HepG2 (cell line): ENCODE measurements around the gene CCNYL1. TPM values are rescaled to one million over a fixed set of nuclear protein-coding genes. Genes with fewer than 3 reads are reported as not detected.
A peak's percentile ranks its signal among the peaks of the same experiment; 100 is the strongest.

ENCODE experiments used
- GATAD1 ChIP-seq: IDR thresholded peaks from 2 replicates; pipeline ENCODE4 v1.6.1; 2016; ENCODE audit warnings: missing genetic modification reagents, missing compliant biosample characterization
- HNRNPLL ChIP-seq: fragments of 200-400 bp; formaldehyde crosslinking; IDR thresholded peaks from 2 replicates; pipeline ENCODE4 v1.6.1; 2017; ENCODE audit warnings: mild to moderate bottlenecking, low read depth, low read length; ENCODE audit not compliant: poor library complexity, severe bottlenecking
- KLF11 ChIP-seq: IDR thresholded peaks from 2 replicates; pipeline ENCODE4 v1.6.1; 2016; ENCODE audit warnings: missing compliant biosample characterization
- MBD4 ChIP-seq: IDR thresholded peaks from 2 replicates; pipeline ENCODE4 v1.6.1; 2012; ENCODE audit warnings: low read length, inconsistent platforms, borderline replicate concordance
- MED8 ChIP-seq: sonication (generic); formaldehyde crosslinking; IDR thresholded peaks from 2 replicates; pipeline ENCODE4 v1.8.1; 2023; ENCODE audit warnings: mild to moderate bottlenecking, missing genetic modification reagents; ENCODE audit not compliant: insufficient replicate concordance
- MTF2 ChIP-seq: sonication (generic); formaldehyde crosslinking; IDR thresholded peaks from 2 replicates; pipeline ENCODE4 v1.5.0; 2020; ENCODE audit warnings: missing genetic modification reagents, borderline replicate concordance
- MXI1 ChIP-seq: IDR thresholded peaks from 3 replicates; pipeline ENCODE4 v1.6.1; 2012; ENCODE audit warnings: low read depth, low read length, inconsistent platforms, borderline replicate concordance
- NFE2L2 ChIP-seq: fragments of 150-350 bp; IDR thresholded peaks from 2 replicates; pipeline ENCODE4 v1.6.1; 2014; ENCODE audit warnings: low read length
- NR2C2 ChIP-seq: sonication (generic); formaldehyde crosslinking; IDR thresholded peaks from 2 replicates; pipeline ENCODE4 v1.4.0; 2020; ENCODE audit warnings: missing genetic modification reagents, mild to moderate bottlenecking, moderate library complexity, borderline replicate concordance
- SAP130 ChIP-seq: IDR thresholded peaks from 2 replicates; pipeline ENCODE4 v1.6.1; 2016; ENCODE audit warnings: low read depth
- TAF1 ChIP-seq: sonication (generic); formaldehyde crosslinking; IDR thresholded peaks from 2 replicates; pipeline ENCODE4 v1.4.0; 2020; ENCODE audit warnings: missing genetic modification reagents
- U2AF2 ChIP-seq: fragments of 200-400 bp; formaldehyde crosslinking; IDR thresholded peaks from 2 replicates; pipeline ENCODE4 v1.6.1; 2017; ENCODE audit warnings: low read depth, mild to moderate bottlenecking, low read length
- ZFP36L2 ChIP-seq: sonication (generic); formaldehyde crosslinking; IDR thresholded peaks from 2 replicates; pipeline ENCODE4 v1.4.0; 2020; ENCODE audit warnings: missing genetic modification reagents
- ZFP62 ChIP-seq: sonication (generic); formaldehyde crosslinking; IDR thresholded peaks from 2 replicates; pipeline ENCODE4 v1.4.0; 2020; ENCODE audit warnings: missing genetic modification reagents
- ZNF138 ChIP-seq: sonication (generic); formaldehyde crosslinking; IDR thresholded peaks from 2 replicates; pipeline ENCODE4 v1.5.0; 2020; ENCODE audit warnings: mild to moderate bottlenecking, low read depth, missing genetic modification reagents
- ZNF530 ChIP-seq: sonication (generic); formaldehyde crosslinking; IDR thresholded peaks from 2 replicates; pipeline ENCODE4 v1.5.0; 2020; ENCODE audit warnings: low read depth, mild to moderate bottlenecking, missing genetic modification reagents
- ZNF550 ChIP-seq: sonication (generic); formaldehyde crosslinking; IDR thresholded peaks from 2 replicates; pipeline ENCODE4 v1.4.0; 2020; ENCODE audit warnings: mild to moderate bottlenecking, missing genetic modification reagents, borderline replicate concordance
- ZSCAN9 ChIP-seq: IDR thresholded peaks from 2 replicates; pipeline ENCODE4 v1.6.1; 2016; ENCODE audit warnings: borderline replicate concordance
- polyA plus RNA-seq, 8 experiments: library from polyadenylated mRNA; depleted of rRNA in 3 of 8; stranded (reverse) in 7 of 8; unstranded in 1 of 8; fragments of >200 nt; fragmentation: Illumina TruSeq in 4 of 8; extraction: Trizol in 4 of 8; gene quantifications; 2 replicates each; pipeline versions ENCODE4 v1.2.1 to v1.2.3, GENCODE V29; 2011 to 2016; ENCODE audit warnings: low read depth in 4 of 8, missing spikeins in 1 of 8, mixed read lengths in 1 of 8; ENCODE audit not compliant: insufficient read depth in 1 of 8
- total RNA-seq, 5 experiments: library from RNA; depleted of rRNA; stranded (reverse); fragments of >200 nt; fragmentation: Illumina TruSeq; extraction: Trizol; gene quantifications; 2 replicates each; pipeline ENCODE4 v1.2.3, GENCODE V29; 2016; ENCODE audit warnings: low read depth in 1 of 5
- TF ChIP-seq, protein P1 (sequence below): sonication (generic); formaldehyde crosslinking; IDR thresholded peaks from 2 replicates; pipeline ENCODE4 v1.4.0; 2020; ENCODE audit warnings: missing genetic modification reagents, borderline replicate concordance
- TF ChIP-seq, protein P2 (sequence below): sonication (generic); formaldehyde crosslinking; IDR thresholded peaks from 2 replicates; pipeline ENCODE4 v1.4.0; 2020; ENCODE audit warnings: mild to moderate bottlenecking, missing genetic modification reagents
- TF ChIP-seq, protein P3 (sequence below): sonication (generic); formaldehyde crosslinking; IDR thresholded peaks from 2 replicates; pipeline ENCODE4 v1.8.0; 2022; ENCODE audit warnings: missing genetic modification reagents, low read depth, mild to moderate bottlenecking, borderline replicate concordance
- TF ChIP-seq, protein P4 (sequence below): sonication (generic); formaldehyde crosslinking; conservative IDR thresholded peaks from 2 replicates; pipeline ENCODE4 v1.8.0; 2022; ENCODE audit warnings: missing genetic modification reagents

Gene CCNYL1
- total and polyA plus RNA-seq, 2 of the 13 experiments (the other 11 are each of a cell fraction or from before 2014, with no cell fraction given): 12.5 to 16.2 TPM

DNA sequence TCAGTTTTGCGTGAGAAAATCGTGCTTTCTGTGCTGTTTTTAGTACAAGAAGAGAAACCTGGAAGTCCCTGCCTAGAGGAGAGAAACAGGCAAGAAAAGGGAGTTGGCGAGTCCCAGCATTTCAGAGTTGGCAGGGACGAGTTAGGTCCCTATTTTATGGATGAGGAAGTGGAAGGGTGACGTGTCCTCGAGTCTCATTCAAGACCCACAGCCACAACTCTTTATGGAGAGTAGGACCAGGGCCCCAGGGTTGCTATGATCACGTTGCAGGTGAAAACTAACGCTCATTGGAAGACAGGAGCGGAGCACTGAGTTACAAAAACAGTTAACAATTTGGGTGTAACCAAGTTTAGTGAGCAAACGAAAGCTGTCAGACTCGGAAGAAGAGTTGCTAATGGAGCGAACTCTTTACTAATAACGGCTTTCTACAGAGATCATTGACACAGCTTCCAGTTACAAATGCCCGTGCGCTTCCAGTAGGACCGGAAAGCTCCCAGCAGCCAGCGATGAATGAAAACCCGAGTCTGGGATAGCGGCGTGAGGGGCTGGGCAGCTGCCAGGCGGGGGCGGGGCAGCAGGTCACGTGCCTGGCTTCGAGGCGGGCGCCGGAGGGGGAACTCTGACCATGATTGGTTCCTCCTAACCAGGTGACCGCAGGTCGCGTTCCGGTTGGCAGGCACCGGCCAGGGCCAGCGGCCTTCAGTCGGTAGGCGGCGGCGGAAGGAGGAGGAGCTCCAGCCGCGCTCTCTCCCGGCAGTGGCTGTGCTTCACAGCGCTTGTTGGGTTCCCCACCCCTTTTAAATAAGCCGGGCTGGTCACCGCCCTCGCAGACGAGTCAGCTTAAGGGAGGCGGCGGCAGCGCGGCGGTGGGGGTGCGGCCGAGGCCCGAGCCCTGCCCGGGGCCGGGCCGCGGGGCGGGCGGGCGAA lies at the start of gene CCNYL1 (continued):
- TF ChIP-seq, protein P1, sequence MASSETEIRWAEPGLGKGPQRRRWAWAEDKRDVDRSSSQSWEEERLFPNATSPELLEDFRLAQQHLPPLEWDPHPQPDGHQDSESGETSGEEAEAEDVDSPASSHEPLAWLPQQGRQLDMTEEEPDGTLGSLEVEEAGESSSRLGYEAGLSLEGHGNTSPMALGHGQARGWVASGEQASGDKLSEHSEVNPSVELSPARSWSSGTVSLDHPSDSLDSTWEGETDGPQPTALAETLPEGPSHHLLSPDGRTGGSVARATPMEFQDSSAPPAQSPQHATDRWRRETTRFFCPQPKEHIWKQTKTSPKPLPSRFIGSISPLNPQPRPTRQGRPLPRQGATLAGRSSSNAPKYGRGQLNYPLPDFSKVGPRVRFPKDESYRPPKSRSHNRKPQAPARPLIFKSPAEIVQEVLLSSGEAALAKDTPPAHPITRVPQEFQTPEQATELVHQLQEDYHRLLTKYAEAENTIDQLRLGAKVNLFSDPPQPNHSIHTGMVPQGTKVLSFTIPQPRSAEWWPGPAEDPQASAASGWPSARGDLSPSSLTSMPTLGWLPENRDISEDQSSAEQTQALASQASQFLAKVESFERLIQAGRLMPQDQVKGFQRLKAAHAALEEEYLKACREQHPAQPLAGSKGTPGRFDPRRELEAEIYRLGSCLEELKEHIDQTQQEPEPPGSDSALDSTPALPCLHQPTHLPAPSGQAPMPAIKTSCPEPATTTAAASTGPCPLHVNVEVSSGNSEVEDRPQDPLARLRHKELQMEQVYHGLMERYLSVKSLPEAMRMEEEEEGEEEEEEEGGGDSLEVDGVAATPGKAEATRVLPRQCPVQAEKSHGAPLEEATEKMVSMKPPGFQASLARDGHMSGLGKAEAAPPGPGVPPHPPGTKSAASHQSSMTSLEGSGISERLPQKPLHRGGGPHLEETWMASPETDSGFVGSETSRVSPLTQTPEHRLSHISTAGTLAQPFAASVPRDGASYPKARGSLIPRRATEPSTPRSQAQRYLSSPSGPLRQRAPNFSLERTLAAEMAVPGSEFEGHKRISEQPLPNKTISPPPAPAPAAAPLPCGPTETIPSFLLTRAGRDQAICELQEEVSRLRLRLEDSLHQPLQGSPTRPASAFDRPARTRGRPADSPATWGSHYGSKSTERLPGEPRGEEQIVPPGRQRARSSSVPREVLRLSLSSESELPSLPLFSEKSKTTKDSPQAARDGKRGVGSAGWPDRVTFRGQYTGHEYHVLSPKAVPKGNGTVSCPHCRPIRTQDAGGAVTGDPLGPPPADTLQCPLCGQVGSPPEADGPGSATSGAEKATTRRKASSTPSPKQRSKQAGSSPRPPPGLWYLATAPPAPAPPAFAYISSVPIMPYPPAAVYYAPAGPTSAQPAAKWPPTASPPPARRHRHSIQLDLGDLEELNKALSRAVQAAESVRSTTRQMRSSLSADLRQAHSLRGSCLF: 0 out of 2 replicates have a peak, but pooled peaks have one; percentile 27
- peak; percentile 45; the same call in 1 of the 2 replicates for TF ChIP-seq NR2C2 (CRISPR knock-in tag)
- TF ChIP-seq ZNF138 (CRISPR knock-in tag): no peak
- peak; percentile 78 for TF ChIP-seq ZSCAN9 (CRISPR knock-in tag)
- TF ChIP-seq GATAD1 (CRISPR knock-in tag): peak; percentile 70
- TF ChIP-seq, protein P2, sequence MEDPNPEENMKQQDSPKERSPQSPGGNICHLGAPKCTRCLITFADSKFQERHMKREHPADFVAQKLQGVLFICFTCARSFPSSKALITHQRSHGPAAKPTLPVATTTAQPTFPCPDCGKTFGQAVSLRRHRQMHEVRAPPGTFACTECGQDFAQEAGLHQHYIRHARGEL (CRISPR knock-in tag): no peak
- no peak for TF ChIP-seq ZNF530 (CRISPR knock-in tag)
- no peak for TF ChIP-seq ZFP62 (CRISPR knock-in tag)
- TF ChIP-seq KLF11: peak; percentile 51; the same call in 1 of the 2 replicates
- TF ChIP-seq U2AF2: no peak
- TF ChIP-seq MTF2 (CRISPR knock-in tag): no peak
- TF ChIP-seq NFE2L2: no peak
- TF ChIP-seq HNRNPLL: peak; percentile 68
- TF ChIP-seq ZNF550 (CRISPR knock-in tag): 0 out of 2 replicates have a peak, but pooled peaks have one; percentile 12
- peak; percentile 83; the same call in 2 of the 3 replicates for TF ChIP-seq MXI1
- TF ChIP-seq, protein P3, sequence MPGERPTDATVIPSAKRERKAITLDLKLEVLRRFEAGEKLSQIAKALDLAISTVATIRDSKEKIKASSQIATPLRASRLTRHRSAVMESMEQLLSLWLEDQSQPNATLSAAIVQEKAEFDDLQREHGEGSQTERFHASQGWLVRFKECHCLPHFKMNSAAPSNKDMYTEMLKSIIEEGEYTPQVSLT (CRISPR knock-in tag): 0 out of 2 replicates have a peak, but pooled peaks have one; percentile 34
- peak; percentile 94 for TF ChIP-seq SAP130 (CRISPR knock-in tag)
- TF ChIP-seq MBD4: peak; percentile 78; the same call in 1 of the 2 replicates
- TF ChIP-seq TAF1 (CRISPR knock-in tag): peak; percentile 84
- TF ChIP-seq, protein P4, sequence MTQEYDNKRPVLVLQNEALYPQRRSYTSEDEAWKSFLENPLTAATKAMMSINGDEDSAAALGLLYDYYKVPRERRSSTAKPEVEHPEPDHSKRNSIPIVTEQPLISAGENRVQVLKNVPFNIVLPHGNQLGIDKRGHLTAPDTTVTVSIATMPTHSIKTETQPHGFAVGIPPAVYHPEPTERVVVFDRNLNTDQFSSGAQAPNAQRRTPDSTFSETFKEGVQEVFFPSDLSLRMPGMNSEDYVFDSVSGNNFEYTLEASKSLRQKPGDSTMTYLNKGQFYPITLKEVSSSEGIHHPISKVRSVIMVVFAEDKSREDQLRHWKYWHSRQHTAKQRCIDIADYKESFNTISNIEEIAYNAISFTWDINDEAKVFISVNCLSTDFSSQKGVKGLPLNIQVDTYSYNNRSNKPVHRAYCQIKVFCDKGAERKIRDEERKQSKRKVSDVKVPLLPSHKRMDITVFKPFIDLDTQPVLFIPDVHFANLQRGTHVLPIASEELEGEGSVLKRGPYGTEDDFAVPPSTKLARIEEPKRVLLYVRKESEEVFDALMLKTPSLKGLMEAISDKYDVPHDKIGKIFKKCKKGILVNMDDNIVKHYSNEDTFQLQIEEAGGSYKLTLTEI: no peak
- no peak for TF ChIP-seq MED8 (CRISPR knock-in tag)
- TF ChIP-seq ZFP36L2 (CRISPR knock-in tag): 0 out of 2 replicates have a peak, but pooled peaks have one; percentile 25
